CD4-positive, alpha-beta memory T cell (primary cell): ENCODE results near the gene CDKL4. TPM values are rescaled to one million over a fixed set of nuclear protein-coding genes. Genes with fewer than 3 reads are reported as not detected.
A peak's percentile ranks its signal among the peaks of the same experiment; 100 is the strongest.

Experiments used
- CTCF ChIA-PET: fragments of 350-600 bp; sonication (Branson Sonifier 250); formaldehyde crosslinking; loops from one replicate; lab custom pipeline; 2021; ENCODE audit warnings: inconsistent platforms; ENCODE audit not compliant: partially characterized antibody; lab: Charles Lee
- POLR2A ChIA-PET: fragments of 350-600 bp; sonication (Branson Sonifier 250); formaldehyde crosslinking; loops from one replicate; lab custom pipeline; 2021; ENCODE audit not compliant: partially characterized antibody; lab: Charles Lee
- DNase-seq, 5 donors: peaks; one replicate each; pipeline versions ENCODE4 v3.0.0 to v3.0.0-alpha.2; 2020 to 2022; ENCODE audit warnings: mixed read lengths in 1 of 5
- H3K27ac ChIP-seq: one replicate; pipeline ENCODE4 v1.7.0; 2013; ENCODE audit warnings: low read depth, low read length
- H3K27me3 ChIP-seq: 2 replicates; pipeline ENCODE4 v1.7.0; 2013; ENCODE audit warnings: mild to moderate bottlenecking, low read length, moderate library complexity; ENCODE audit not compliant: insufficient read depth
- H3K36me3 ChIP-seq: 2 replicates; pipeline ENCODE4 v1.7.0; 2013; ENCODE audit warnings: mild to moderate bottlenecking, low read length, moderate library complexity; ENCODE audit not compliant: insufficient read depth
- H3K4me1 ChIP-seq: 2 replicates; pipeline ENCODE4 v1.7.0; 2013; ENCODE audit warnings: mild to moderate bottlenecking, low read length, moderate library complexity; ENCODE audit not compliant: insufficient read depth
- H3K4me3 ChIP-seq, 2 donors: one replicate each; pipeline ENCODE4 v1.7.0; 2013; ENCODE audit warnings: low read length in 2 of 2, mild to moderate bottlenecking in 1 of 2
- H3K9me3 ChIP-seq, 2 donors: one replicate each; pipeline ENCODE4 v1.7.0; 2013; ENCODE audit warnings: low read length in 2 of 2, control low read depth in 1 of 2; ENCODE audit not compliant: control insufficient read depth in 1 of 2
- H3K27ac Mint-ChIP-seq, 7 donors: one replicate each; pipeline ENCODE4 v1.8.0; 2020 to 2021; ENCODE audit warnings: mixed read lengths in 7 of 7, mild to moderate bottlenecking in 6 of 7, inconsistent platforms in 3 of 7, moderate library complexity in 3 of 7
- H3K27me3 Mint-ChIP-seq, 2 donors: one replicate each; pipeline ENCODE4 v1.8.0; 2020 to 2021; ENCODE audit warnings: mixed read lengths in 2 of 2
- H3K36me3 Mint-ChIP-seq, 2 donors: one replicate each; pipeline ENCODE4 v1.8.0; 2020 to 2021; ENCODE audit warnings: mixed read lengths in 2 of 2, inconsistent platforms in 1 of 2, mild to moderate bottlenecking in 1 of 2
- H3K4me1 Mint-ChIP-seq, 4 donors: one replicate each; pipeline ENCODE4 v1.8.0; 2020 to 2021; ENCODE audit warnings: mixed read lengths in 4 of 4, mild to moderate bottlenecking in 1 of 4
- H3K4me3 Mint-ChIP-seq, 8 donors: one replicate each; pipeline ENCODE4 v1.8.0; 2020 to 2021; ENCODE audit warnings: mixed read lengths in 8 of 8, mild to moderate bottlenecking in 7 of 8, moderate library complexity in 6 of 8, inconsistent platforms in 3 of 8
- H3K9me3 Mint-ChIP-seq, 8 donors: one replicate each; pipeline ENCODE4 v1.8.0; 2020 to 2021; ENCODE audit warnings: mixed read lengths in 8 of 8, mild to moderate bottlenecking in 5 of 8, inconsistent platforms in 3 of 8, moderate library complexity in 1 of 8
- intact Hi-C: fragments of 100-400 bp; cut with micrococcal nuclease; formaldehyde crosslinking; loops from one replicate; pipeline ENCODE4 v1.15.1; 2023
- polyA plus RNA-seq, 2 donors: library from polyadenylated mRNA; unstranded; fragments of 300-500 nt; fragmentation: Illumina TruSeq; gene quantifications; one replicate each; pipeline ENCODE4 v1.2.3, GENCODE V29; 2021
- total RNA-seq, 2 experiments: library from RNA; stranded (reverse); gene quantifications; one replicate each; pipeline ENCODE4 v1.2.3, GENCODE V29; 2021

Gene CDKL4
- total and polyA plus RNA-seq, 4 experiments from 2014 or later, result 0.38 TPM; not detected in 3

DNA sequence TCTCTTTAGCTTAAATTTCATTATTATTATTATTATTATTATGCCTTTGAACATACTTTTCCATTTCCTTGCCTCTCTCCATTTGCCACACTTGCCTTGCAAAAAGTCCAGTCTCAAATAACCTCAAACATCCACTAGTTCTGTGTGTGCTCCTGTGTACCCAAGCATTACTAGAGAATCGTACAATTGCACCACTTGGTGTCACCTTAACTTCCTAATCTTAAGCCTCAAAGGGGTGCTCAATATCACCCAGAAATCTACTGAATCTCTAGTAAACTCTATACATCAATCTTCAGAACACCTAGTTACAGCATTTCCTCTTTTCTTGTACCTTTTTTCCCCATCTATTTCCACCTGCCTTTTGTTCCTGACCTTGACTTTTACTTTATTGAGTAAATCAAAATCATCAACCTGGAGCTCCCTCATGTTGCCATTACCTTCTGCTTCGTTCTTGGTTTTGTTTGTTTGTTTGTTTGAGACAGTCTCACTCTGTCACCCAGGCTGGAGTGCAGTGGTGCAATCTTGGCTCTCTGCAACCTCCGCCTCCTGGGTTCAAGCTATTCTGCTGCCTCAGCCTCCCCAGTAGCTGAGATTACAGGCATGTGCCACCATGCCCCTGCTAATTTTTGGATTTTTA lies 110.4 kb downstream of the CDKL4 start:
- no peaks in the 10 kb centered on the region for H3K9me3 Mint-ChIP-seq
- POLR2A ChIA-PET, result interaction anchor here (0.5 to 6.1 kb wide), 9 partner anchors 8 to 281 kb away, joined by 3 to 74 read pairs (median 3); partner anchors contain the start of gene SOS1
- Histone ChIP-seq H3K27ac (no peak overlapping the region), H3K4me3 (no peak overlapping the region), H3K9me3 (no peaks in the 10 kb centered on the region), H3K36me3 (no peaks in the 10 kb centered on the region), H3K4me1 (peaks cover 68% of the 10 kb centered on the region), H3K27me3 (no peaks in the 10 kb centered on the region)
- peak overlapping the region in 5 of 7 donors; percentile 2 to 92 (median 76) for H3K27ac Mint-ChIP-seq
- intact Hi-C loops, result loop anchor here (5.0 kb wide), 1 partner anchor 39 kb away; no protein-coding TSS in a partner anchor
- H3K4me3 Mint-ChIP-seq, result peak overlapping the region in 4 of 8 donors; percentile 7 to 47 (median 16)
- no peak for DNase-seq
- no peaks in the 10 kb centered on the region for H3K36me3 Mint-ChIP-seq
- H3K4me1 Mint-ChIP-seq, result peaks cover 34 to 76% (median 55%) of the 10 kb centered on the region in 4 donors
- no peaks in the 10 kb centered on the region for H3K27me3 Mint-ChIP-seq
- CTCF ChIA-PET, result interaction anchor here (0.9 to 3.4 kb wide), 6 partner anchors 9 to 95 kb away, joined by 3 to 30 read pairs (median 8); partner anchors contain the start of gene SOS1

DNA sequence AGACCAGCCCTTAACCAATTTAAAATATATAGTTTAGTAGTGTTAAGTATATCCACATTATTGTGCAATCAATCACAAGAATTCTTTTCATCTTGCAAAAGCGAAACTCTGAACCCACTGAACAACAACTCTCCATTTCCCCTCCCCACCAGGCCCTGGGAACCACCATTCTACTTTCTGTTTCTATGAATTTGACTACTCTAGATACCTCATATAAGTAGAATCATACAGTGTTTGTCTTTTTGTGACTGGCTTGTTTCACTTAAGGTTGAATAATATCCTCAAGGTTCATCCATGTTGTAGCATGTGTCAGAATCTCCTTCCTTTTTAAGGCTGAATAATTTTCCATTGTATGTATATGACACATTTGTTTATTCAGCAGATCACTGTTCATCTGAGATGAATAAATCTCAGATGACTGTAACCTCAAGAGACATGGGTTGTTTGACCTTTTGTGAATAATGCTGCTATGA lies 114.8 kb downstream of the CDKL4 start:
- peaks cover 0 to 5% of the 10 kb centered on the region in 2 donors for H3K36me3 Mint-ChIP-seq
- peak overlapping the region; percentile 62 for H3K27ac ChIP-seq
- no peaks in the 10 kb centered on the region for H3K27me3 Mint-ChIP-seq
- peaks cover 58% of the 10 kb centered on the region for H3K4me1 ChIP-seq
- H3K4me1 Mint-ChIP-seq, result peaks cover 33 to 71% (median 55%) of the 10 kb centered on the region in 4 donors
- ChIA-PET POLR2A (interaction anchor here (0.7 to 8.2 kb wide), 11 partner anchors 9 to 528 kb away, joined by 3 to 185 read pairs (median 7); partner anchors contain the start of genes SOS1 and SRSF7), CTCF (interaction anchor here (1.2 to 13.8 kb wide), 6 partner anchors 8 to 100 kb away, joined by 3 to 271 read pairs (median 7); partner anchors contain the start of gene SOS1)
- no peaks in the 10 kb centered on the region for H3K9me3 Mint-ChIP-seq
- H3K27ac Mint-ChIP-seq, result peak overlapping the region; percentile 85 to 98 (median 93)
- no peaks in the 10 kb centered on the region for H3K27me3 ChIP-seq
- intact Hi-C loops, result loop anchor here (1.0 to 10.0 kb wide), 3 partner anchors 87 to 524 kb away; partner anchors contain the start of genes HNRNPLL and SRSF7
- peak overlapping the region; percentile 26 to 78 (median 58) for H3K4me3 Mint-ChIP-seq
- H3K9me3 ChIP-seq, result no peaks in the 10 kb centered on the region
- peak; percentile 73 to 84 (median 80) for DNase-seq
- no peak overlapping the region for H3K4me3 ChIP-seq
- no peaks in the 10 kb centered on the region for H3K36me3 ChIP-seq

DNA sequence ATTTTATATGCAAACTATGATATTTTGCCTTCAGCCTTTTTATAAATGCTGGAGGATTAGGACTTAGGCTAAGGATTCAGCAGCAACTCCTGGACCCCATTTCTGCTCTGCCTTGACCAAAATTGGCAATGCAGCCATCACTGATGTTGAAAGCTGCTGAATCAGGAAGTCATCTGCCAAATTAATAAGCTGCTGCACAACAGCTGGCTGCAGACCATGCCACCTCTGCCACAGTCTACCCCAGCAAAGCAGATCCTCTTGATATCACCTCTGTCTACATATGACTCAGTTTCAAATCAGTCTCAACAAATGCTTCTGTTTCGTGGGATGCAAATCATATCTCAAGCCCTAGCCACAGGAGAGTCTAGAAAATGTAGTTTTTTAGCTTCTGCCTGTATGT lies 115.8 kb downstream of the CDKL4 start:
- H3K36me3 Mint-ChIP-seq, result peaks cover 0 to 6% of the 10 kb centered on the region in 2 donors
- ChIA-PET CTCF (interaction anchor here (0.8 to 13.8 kb wide), 7 partner anchors 7 to 101 kb away, joined by 3 to 271 read pairs (median 6); partner anchors contain the start of gene SOS1), POLR2A (interaction anchor here (0.6 to 8.2 kb wide), 15 partner anchors 9 to 745 kb away, joined by 3 to 185 read pairs (median 4); partner anchors contain the start of genes SOS1 and SRSF7)
- no peaks in the 10 kb centered on the region for H3K9me3 Mint-ChIP-seq
- no peak overlapping the region for H3K4me3 ChIP-seq
- no peaks in the 10 kb centered on the region for H3K36me3 ChIP-seq
- H3K27me3 ChIP-seq, result no peaks in the 10 kb centered on the region
- H3K9me3 ChIP-seq, result no peaks in the 10 kb centered on the region
- peak overlapping the region; percentile 85 to 93 (median 90) for H3K27ac Mint-ChIP-seq
- DNase-seq, result peak in 3 of 5 donors; percentile 17 to 80 (median 34)
- peak overlapping the region in 7 of 8 donors; percentile 44 to 81 (median 64) for H3K4me3 Mint-ChIP-seq
- peaks cover 57% of the 10 kb centered on the region for H3K4me1 ChIP-seq
- H3K27ac ChIP-seq, result peak overlapping the region; percentile 62
- H3K4me1 Mint-ChIP-seq, result peaks cover 35 to 71% (median 56%) of the 10 kb centered on the region in 4 donors
- no peaks in the 10 kb centered on the region for H3K27me3 Mint-ChIP-seq
- intact Hi-C loops, result loop anchor here (10.0 kb wide), 2 partner anchors 373 to 523 kb away; partner anchors contain the start of genes HNRNPLL and SRSF7

Other genes starting within 250 kb of the CDKL4 start
- 100 to 1,000 TPM in 1 of 2 experiments, 10 to 100 TPM in 1; 94.4 to 103 TPM for gene SOS1, start 122.9 kb downstream of the CDKL4 start, total RNA-seq
- 10 to 100 TPM in 1 of 2 donors, 1 to 10 TPM in 1; 5.7 to 25.6 TPM for gene SOS1, start 122.9 kb downstream of the CDKL4 start, polyA plus RNA-seq
- gene MAP4K3, start 193.3 kb upstream of the CDKL4 start, total RNA-seq, result 10 to 100 TPM; 16.1 to 18.1 TPM
- gene MAP4K3, start 193.3 kb upstream of the CDKL4 start, polyA plus RNA-seq, result 1 to 10 TPM; 1.7 to 2.6 TPM